ENCODE data around the gene GHRH. TPM values are rescaled to one million over a fixed set of nuclear protein-coding genes. Genes with fewer than 3 reads are reported as not detected.

GHRH gene
- total and polyA plus RNA-seq, 11 donors = not detected

- intact Hi-C loops (cut with DNase I) = no loop called here
- ATAC-seq = no peak
- 68 to 80% (median 72%) methylated on average over 3 of the region's 3 CpGs for WGBS, 4 donors
These were observed 40.9 kb downstream of the GHRH start for GRCh38 chr20:37220731-37221130.

DNA sequence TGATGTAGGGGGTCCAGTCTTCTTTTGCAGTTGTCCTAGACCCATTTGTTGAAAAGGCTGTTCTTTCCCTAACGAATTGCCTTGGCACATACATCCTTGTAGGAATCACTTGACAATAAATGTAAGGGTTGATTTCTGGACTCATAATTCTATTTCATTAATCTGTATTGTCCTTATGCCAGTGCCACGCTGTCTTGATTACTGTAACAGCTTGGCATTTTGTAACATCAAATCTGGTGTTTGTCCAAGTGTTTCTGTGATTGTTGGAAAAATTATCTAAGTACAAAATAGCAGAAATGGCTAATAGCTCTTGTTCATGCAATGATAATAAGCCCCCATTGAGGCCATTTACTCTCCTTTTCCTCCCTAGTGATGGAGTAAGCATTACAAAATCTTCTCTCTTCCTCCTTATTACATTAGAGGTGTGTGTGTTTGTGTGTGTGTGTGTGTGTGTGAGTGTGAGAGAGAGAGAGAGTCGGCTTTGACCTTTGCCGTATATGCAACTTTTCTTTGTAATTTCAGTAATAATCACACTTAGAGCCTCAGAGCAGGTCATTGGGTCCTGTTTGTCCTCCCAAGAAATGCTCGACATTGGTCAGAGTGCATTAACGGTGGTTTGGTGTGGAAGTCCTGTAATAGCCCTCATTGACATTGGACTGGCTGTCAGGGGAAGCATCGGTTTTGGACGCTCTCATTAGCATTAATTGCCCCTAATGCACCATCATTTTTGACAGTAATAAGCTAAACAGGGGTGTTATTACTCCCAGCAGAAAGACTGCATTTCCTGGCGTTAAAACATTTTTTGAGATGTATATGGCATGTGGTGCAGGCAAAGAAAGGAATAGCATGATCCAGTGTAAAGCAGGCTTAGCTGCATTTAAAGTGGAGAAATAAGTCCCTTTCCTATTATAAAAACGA is 41.6 kb downstream of the GHRH start:
- intact Hi-C loops (cut with DNase I) = no loop called here
- Histone ChIP-seq H3K4me3 (no peak overlapping the region), H3K27ac (peak overlapping the region in 1 of 12 donors; percentile 30)

More at GRCh38 chr20:37220731-37221130, 40.9 kb downstream of the GHRH start:
- peaks cover 0 to 21% (median 1%) of the 10 kb centered on the region in 12 donors for H3K4me1 ChIP-seq
- no peak for DNase-seq
- H3K27me3 ChIP-seq = no peaks in the 10 kb centered on the region
- H3K4me3 ChIP-seq = no peak overlapping the region
- TF ChIP-seq, protein P1, sequence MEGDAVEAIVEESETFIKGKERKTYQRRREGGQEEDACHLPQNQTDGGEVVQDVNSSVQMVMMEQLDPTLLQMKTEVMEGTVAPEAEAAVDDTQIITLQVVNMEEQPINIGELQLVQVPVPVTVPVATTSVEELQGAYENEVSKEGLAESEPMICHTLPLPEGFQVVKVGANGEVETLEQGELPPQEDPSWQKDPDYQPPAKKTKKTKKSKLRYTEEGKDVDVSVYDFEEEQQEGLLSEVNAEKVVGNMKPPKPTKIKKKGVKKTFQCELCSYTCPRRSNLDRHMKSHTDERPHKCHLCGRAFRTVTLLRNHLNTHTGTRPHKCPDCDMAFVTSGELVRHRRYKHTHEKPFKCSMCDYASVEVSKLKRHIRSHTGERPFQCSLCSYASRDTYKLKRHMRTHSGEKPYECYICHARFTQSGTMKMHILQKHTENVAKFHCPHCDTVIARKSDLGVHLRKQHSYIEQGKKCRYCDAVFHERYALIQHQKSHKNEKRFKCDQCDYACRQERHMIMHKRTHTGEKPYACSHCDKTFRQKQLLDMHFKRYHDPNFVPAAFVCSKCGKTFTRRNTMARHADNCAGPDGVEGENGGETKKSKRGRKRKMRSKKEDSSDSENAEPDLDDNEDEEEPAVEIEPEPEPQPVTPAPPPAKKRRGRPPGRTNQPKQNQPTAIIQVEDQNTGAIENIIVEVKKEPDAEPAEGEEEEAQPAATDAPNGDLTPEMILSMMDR (IDR thresholded peaks at IDR 0.05) = no peak
- H3K27ac ChIP-seq = peak overlapping the region in 1 of 12 donors; percentile 30
- H3K9me3 ChIP-seq = no peaks in the 10 kb centered on the region
- peaks cover 7 to 96% (median 77%) of the 10 kb centered on the region in 9 donors for H3K36me3 ChIP-seq

GRCh38 chr20:37218976-37219375 is 42.6 kb downstream of the GHRH start:
- H3K4me1 ChIP-seq = peaks cover 0 to 20% (median 0%) of the 10 kb centered on the region in 12 donors
- peaks cover 4 to 96% (median 77%) of the 10 kb centered on the region in 9 donors for H3K36me3 ChIP-seq
- TF ChIP-seq, protein P1 (IDR thresholded peaks at IDR 0.05) = no peak
- no peak for TF ChIP-seq POLR2A (IDR thresholded peaks at IDR 0.05)
- no peak overlapping the region for H3K27ac ChIP-seq
- intact Hi-C loops (cut with DNase I) = no loop called here
- no peak overlapping the region for H3K4me3 ChIP-seq
- WGBS, 4 donors = 75 to 87% (median 79%) methylated on average over 4 of the region's 4 CpGs
- no peaks in the 10 kb centered on the region for H3K27me3 ChIP-seq
- no peak for ATAC-seq
- no peaks in the 10 kb centered on the region for H3K9me3 ChIP-seq
- no peak for DNase-seq

More for the DNA sequence above, 41.6 kb downstream of the GHRH start:
- DNase-seq (no peak), ATAC-seq (no peak)
- Histone ChIP-seq H3K9me3 (no peaks in the 10 kb centered on the region), H3K27me3 (no peaks in the 10 kb centered on the region), H3K36me3 (peaks cover 7 to 96% (median 77%) of the 10 kb centered on the region in 9 donors), H3K4me1 (peaks cover 0 to 20% (median 1%) of the 10 kb centered on the region in 12 donors)
- 88 to 92% (median 91%) methylated on average over 10 of the region's 10 CpGs for WGBS, 4 donors
- TF ChIP-seq, protein P1 (IDR thresholded peaks at IDR 0.05) = no peak
- TF ChIP-seq POLR2A (IDR thresholded peaks at IDR 0.05) = no peak

DNA sequence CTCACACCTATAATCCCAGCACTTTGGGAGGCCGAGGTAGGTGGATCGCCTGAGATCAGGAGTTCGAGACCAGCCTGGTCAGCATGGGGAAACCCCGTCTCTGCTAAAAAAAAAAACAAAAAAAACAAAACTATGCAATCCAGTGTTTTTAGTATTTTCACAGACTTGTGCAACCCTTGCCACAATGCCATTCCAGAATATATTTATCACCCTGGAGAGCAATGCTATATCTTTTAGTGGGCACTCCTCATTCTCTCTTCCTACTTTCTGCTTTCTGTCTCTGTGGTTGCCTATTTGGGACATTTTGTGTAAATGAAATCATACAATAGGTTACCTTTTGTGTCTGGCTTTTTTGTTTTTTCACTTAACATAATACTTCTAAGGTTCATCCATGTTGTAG is 43.2 kb downstream of the GHRH start:
- H3K4me3 ChIP-seq = no peak overlapping the region
- no peak overlapping the region for H3K27ac ChIP-seq
- TF ChIP-seq POLR2A (IDR thresholded peaks at IDR 0.05) = no peak
- TF ChIP-seq, protein P1 (IDR thresholded peaks at IDR 0.05) = no peak
- no peaks in the 10 kb centered on the region for H3K27me3 ChIP-seq
- ATAC-seq (no peak), DNase-seq (no peak)
- H3K36me3 ChIP-seq = peaks cover 0 to 96% (median 77%) of the 10 kb centered on the region in 9 donors
- WGBS, 4 donors = 96 to 100% (median 98%) methylated on average over 4 of the region's 4 CpGs
- H3K4me1 ChIP-seq = peaks cover 0 to 15% (median 0%) of the 10 kb centered on the region in 12 donors
- intact Hi-C loops (cut with DNase I) = no loop called here
- no peaks in the 10 kb centered on the region for H3K9me3 ChIP-seq
